Loucy (cell line): ENCODE measurements around the gene USP20.

Experiments used
- H2AFZ ChIP-seq: fragments of 200-600 bp; sonication (generic); 2 replicates; pipeline ENCODE4 v1.6.0; 2016; ENCODE audit warnings: antibody characterized with exemption, mild to moderate bottlenecking, low read length, moderate library complexity
- H3F3A ChIP-seq: fragments of 200-600 bp; 2 replicates; pipeline ENCODE4 v1.6.0; 2016; ENCODE audit warnings: antibody characterized with exemption, low read depth, mild to moderate bottlenecking
- H3K27me3 ChIP-seq: fragments of 200-600 bp; sonication (generic); 2 replicates; pipeline ENCODE4 v1.6.1; 2014; ENCODE audit warnings: low read length, mild to moderate bottlenecking; ENCODE audit not compliant: insufficient read depth, poor library complexity, severe bottlenecking
- H3K36me3 ChIP-seq: fragments of 200-600 bp; sonication (generic); 2 replicates; pipeline ENCODE4 v1.6.1; 2016; ENCODE audit warnings: low read length; ENCODE audit not compliant: insufficient read depth
- H3K4me1 ChIP-seq: fragments of 200-600 bp; sonication (generic); 2 replicates; pipeline ENCODE4 v1.5.1; 2014; ENCODE audit warnings: low read length, mild to moderate bottlenecking; ENCODE audit not compliant: insufficient read depth, poor library complexity, severe bottlenecking
- H3K4me2 ChIP-seq: fragments of 200-600 bp; sonication (generic); 2 replicates; pipeline ENCODE4 v1.6.0; 2014; ENCODE audit warnings: antibody characterized with exemption, low read length, low read depth, mild to moderate bottlenecking; ENCODE audit not compliant: poor library complexity, severe bottlenecking
- H3K4me3 ChIP-seq: fragments of 200-600 bp; sonication (generic); 2 replicates; pipeline ENCODE4 v1.5.1; 2014; ENCODE audit warnings: low read length, mild to moderate bottlenecking, mixed read lengths; ENCODE audit not compliant: poor library complexity, severe bottlenecking
- H3K79me2 ChIP-seq: fragments of 200-600 bp; sonication (generic); 2 replicates; pipeline ENCODE4 v1.6.1; 2014; ENCODE audit warnings: low read length; ENCODE audit not compliant: insufficient read depth
- H3K9ac ChIP-seq: fragments of 200-600 bp; sonication (generic); 2 replicates; pipeline ENCODE4 v1.6.0; 2014; ENCODE audit warnings: mild to moderate bottlenecking, low read depth, low read length, moderate library complexity; ENCODE audit not compliant: poor library complexity, severe bottlenecking
- H3K9me2 ChIP-seq: fragments of 200-600 bp; sonication (generic); replicated peaks from 2 replicates; pipeline ENCODE4 v1.6.1; 2016; ENCODE audit warnings: low read depth, low read length, mixed read lengths
- H3K9me3 ChIP-seq: fragments of 200-600 bp; sonication (generic); 2 replicates; pipeline ENCODE4 v1.6.1; 2014; ENCODE audit warnings: mild to moderate bottlenecking, antibody characterized with exemption, low read length, low read depth; ENCODE audit not compliant: insufficient read depth
- H4K20me1 ChIP-seq: fragments of 200-600 bp; sonication (generic); 2 replicates; pipeline ENCODE4 v1.6.0; 2014; ENCODE audit warnings: antibody characterized with exemption, low read length, mild to moderate bottlenecking; ENCODE audit not compliant: insufficient read depth, poor library complexity, severe bottlenecking
- CTCF ChIP-seq: fragments of 200-600 bp; sonication (generic); conservative IDR thresholded peaks from 2 replicates; pipeline ENCODE4 v1.5.1; 2014; ENCODE audit warnings: mild to moderate bottlenecking, antibody characterized with exemption, low read length
- EZH2phosphoT487 ChIP-seq: fragments of 200-600 bp; IDR thresholded peaks from 2 replicates; pipeline ENCODE4 v1.6.1; 2018; ENCODE audit warnings: antibody characterized with exemption, mild to moderate bottlenecking, moderate library complexity, borderline replicate concordance

The USP20 gene

GRCh38 chr9:129867136-129868022 lies 32.1 kb downstream of the USP20 start:
- H3K4me3 ChIP-seq, result no peak overlapping the region
- no peaks in the 10 kb centered on the region for H3K79me2 ChIP-seq
- H4K20me1 ChIP-seq, result no peaks in the 10 kb centered on the region
- H3K9me2 ChIP-seq, result no peaks in the 10 kb centered on the region
- no peak overlapping the region for H3K4me2 ChIP-seq
- H3K9ac ChIP-seq, result peak overlapping the region; percentile 39
- H3K9me3 ChIP-seq, result no peaks in the 10 kb centered on the region
- H3F3A ChIP-seq, result no peaks in the 10 kb centered on the region
- no peaks in the 10 kb centered on the region for H3K36me3 ChIP-seq
- no peak overlapping the region for H2AFZ ChIP-seq
- H3K27me3 ChIP-seq, result no peaks in the 10 kb centered on the region
- TF ChIP-seq CTCF, result peak; percentile 36; the same call in 1 of the 2 replicates
- no peak for TF ChIP-seq EZH2phosphoT487
- H3K4me1 ChIP-seq, result peaks cover 37% of the 10 kb centered on the region

GRCh38 chr9:129868023-129868871 lies 33.0 kb downstream of the USP20 start:
- TF ChIP-seq CTCF (no peak), EZH2phosphoT487 (no peak)
- Histone ChIP-seq H3K36me3 (no peaks in the 10 kb centered on the region), H3K27me3 (no peaks in the 10 kb centered on the region)

GRCh38 chr9:129868872-129869486 lies 33.7 kb downstream of the USP20 start:
- Histone ChIP-seq H3F3A (no peaks in the 10 kb centered on the region), H3K27me3 (no peaks in the 10 kb centered on the region), H3K4me1 (peaks cover 29% of the 10 kb centered on the region), H3K4me3 (no peak overlapping the region), H3K9me2 (no peaks in the 10 kb centered on the region), H3K36me3 (no peaks in the 10 kb centered on the region), H2AFZ (no peak overlapping the region), H3K9me3 (no peaks in the 10 kb centered on the region), H3K79me2 (no peaks in the 10 kb centered on the region), H3K9ac (no peak overlapping the region), H4K20me1 (no peaks in the 10 kb centered on the region), H3K4me2 (no peak overlapping the region)
- TF ChIP-seq EZH2phosphoT487 (no peak), CTCF (no peak)

More at GRCh38 chr9:129868023-129868871, 33.0 kb downstream of the USP20 start:
- no peak overlapping the region for H2AFZ ChIP-seq
- H3K9me2 ChIP-seq, result no peaks in the 10 kb centered on the region
- peaks cover 37% of the 10 kb centered on the region for H3K4me1 ChIP-seq
- no peak overlapping the region for H3K9ac ChIP-seq
- no peaks in the 10 kb centered on the region for H3K9me3 ChIP-seq
- H3F3A ChIP-seq, result no peaks in the 10 kb centered on the region
- no peak overlapping the region for H3K4me3 ChIP-seq
- no peak overlapping the region for H3K4me2 ChIP-seq
- H3K79me2 ChIP-seq, result no peaks in the 10 kb centered on the region
- H4K20me1 ChIP-seq, result no peaks in the 10 kb centered on the region
